ENCODE measurements around the gene DYNC1I1.

- no peak for TF ChIP-seq CEBPB (IDR thresholded peaks at IDR 0.05; ENCODE audit: low read depth, low read length)
- no peak for TF ChIP-seq MAZ (IDR thresholded peaks at IDR 0.05; ENCODE audit: borderline replicate concordance, low read depth, low read length)
- TF ChIP-seq CTCF (conservative IDR thresholded peaks at IDR 0.05; ENCODE audit: low read depth, low read length): no peak
- no peak for TF ChIP-seq POLR2A (IDR thresholded peaks at IDR 0.05; ENCODE audit: low read depth, low read length)
Observed at GRCh38 chr7:95972523-95972922, 200.2 kb downstream of the DYNC1I1 start.
